HepG2 (cell line): ENCODE measurements around the gene MRPL58. TPM values are rescaled to one million over a fixed set of nuclear protein-coding genes. Genes with fewer than 3 reads are reported as not detected.

Experiments
- BRD4 ChIP-seq: sonication (generic); formaldehyde crosslinking; IDR thresholded peaks from 2 replicates; pipeline ENCODE4 v1.4.0; 2020; ENCODE audit warnings: missing genetic modification reagents
- CBFB ChIP-seq: sonication (generic); formaldehyde crosslinking; IDR thresholded peaks from 2 replicates; pipeline ENCODE4 v1.4.0; 2020; ENCODE audit warnings: missing genetic modification reagents
- DNMT3B ChIP-seq: conservative IDR thresholded peaks from 2 replicates; pipeline ENCODE4 v1.6.1; 2016; ENCODE audit warnings: missing biosample characterization, control low read depth
- DZIP1 ChIP-seq: sonication (generic); formaldehyde crosslinking; IDR thresholded peaks from 2 replicates; pipeline ENCODE4 v1.5.0; 2020; ENCODE audit warnings: mild to moderate bottlenecking, missing genetic modification reagents
- IRF2 ChIP-seq: IDR thresholded peaks from 2 replicates; pipeline ENCODE4 v1.6.1; 2018; ENCODE audit warnings: missing genetic modification reagents, missing compliant biosample characterization
- NFE2L1 ChIP-seq: sonication (generic); formaldehyde crosslinking; IDR thresholded peaks from 2 replicates; pipeline ENCODE4 v1.4.0; 2020; ENCODE audit warnings: missing genetic modification reagents, mild to moderate bottlenecking, borderline replicate concordance
- NFKB2 ChIP-seq: sonication (generic); formaldehyde crosslinking; IDR thresholded peaks from 2 replicates; pipeline ENCODE4 v1.4.0; 2020; ENCODE audit warnings: missing genetic modification reagents, borderline replicate concordance
- NR2C2 ChIP-seq: sonication (generic); formaldehyde crosslinking; IDR thresholded peaks from 2 replicates; pipeline ENCODE4 v1.4.0; 2020; ENCODE audit warnings: missing genetic modification reagents, mild to moderate bottlenecking, moderate library complexity, borderline replicate concordance
- PBX3 ChIP-seq: sonication (generic); formaldehyde crosslinking; IDR thresholded peaks from 2 replicates; pipeline ENCODE4 v1.8.1; 2023; ENCODE audit warnings: missing genetic modification reagents, inconsistent platforms, borderline replicate concordance
- POGZ ChIP-seq: sonication (generic); formaldehyde crosslinking; IDR thresholded peaks from 2 replicates; pipeline ENCODE4 v1.4.0; 2020; ENCODE audit warnings: mild to moderate bottlenecking, missing genetic modification reagents
- POLR2AphosphoS2 ChIP-seq: IDR thresholded peaks from 2 replicates; pipeline ENCODE4 v1.6.1; 2011; ENCODE audit warnings: low read depth, low read length, improper control_type of control experiment
- RAD51 ChIP-seq: fragments of 450-650 bp; IDR thresholded peaks from 2 replicates; pipeline ENCODE4 v1.6.1; 2016; ENCODE audit warnings: borderline replicate concordance
- SIN3B ChIP-seq: fragments of 150-350 bp; IDR thresholded peaks from 2 replicates; pipeline ENCODE4 v1.6.1; 2014; ENCODE audit warnings: low read length
- SRY ChIP-seq: sonication (generic); formaldehyde crosslinking; IDR thresholded peaks from 2 replicates; pipeline ENCODE4 v1.8.0; 2022; ENCODE audit warnings: mild to moderate bottlenecking, missing genetic modification reagents
- TBX2 ChIP-seq: sonication (generic); formaldehyde crosslinking; IDR thresholded peaks from 2 replicates; pipeline ENCODE4 v1.5.0; 2020; ENCODE audit warnings: missing genetic modification reagents, mild to moderate bottlenecking, borderline replicate concordance
- U2AF1 ChIP-seq: fragments of 200-400 bp; formaldehyde crosslinking; optimal IDR thresholded peaks from 2 replicates; pipeline ENCODE3; 2017; ENCODE audit warnings: mild to moderate bottlenecking, low read depth, low read length
- XBP1 ChIP-seq: sonication (generic); formaldehyde crosslinking; IDR thresholded peaks from 2 replicates; pipeline ENCODE4 v1.5.0; 2020; ENCODE audit warnings: missing genetic modification reagents
- ZBTB42 ChIP-seq: sonication (generic); formaldehyde crosslinking; IDR thresholded peaks from 2 replicates; pipeline ENCODE4 v1.5.0; 2020; ENCODE audit warnings: mild to moderate bottlenecking, missing genetic modification reagents
- ZFP36 ChIP-seq: fragments of 150-350 bp; IDR thresholded peaks from 2 replicates; pipeline ENCODE4 v1.6.1; 2018; ENCODE audit warnings: borderline replicate concordance, low read length, low read depth; ENCODE audit not compliant: partially characterized antibody
- ZNF143 ChIP-seq: sonication (generic); formaldehyde crosslinking; IDR thresholded peaks from 2 replicates; pipeline ENCODE4 v1.4.0; 2020; ENCODE audit warnings: missing genetic modification reagents
- ZNF280B ChIP-seq: sonication (generic); formaldehyde crosslinking; IDR thresholded peaks from 2 replicates; pipeline ENCODE4 v1.5.0; 2020; ENCODE audit warnings: missing genetic modification reagents, mild to moderate bottlenecking, borderline replicate concordance
- ZNF329 ChIP-seq: sonication (generic); formaldehyde crosslinking; IDR thresholded peaks from 2 replicates; pipeline ENCODE4 v1.9.0; 2021; ENCODE audit warnings: low read depth, mild to moderate bottlenecking, missing genetic modification reagents
- ZNF776 ChIP-seq: sonication (generic); formaldehyde crosslinking; IDR thresholded peaks from 2 replicates; pipeline ENCODE4 v1.4.0; 2020; ENCODE audit warnings: mild to moderate bottlenecking, missing genetic modification reagents
- polyA plus RNA-seq, 8 experiments: library from polyadenylated mRNA; depleted of rRNA in 3 of 8; stranded (reverse) in 7 of 8; unstranded in 1 of 8; fragments of >200 nt; fragmentation: Illumina TruSeq in 4 of 8; extraction: Trizol in 4 of 8; gene quantifications; 2 replicates each; pipeline versions ENCODE4 v1.2.1 to v1.2.3, GENCODE V29; 2011 to 2016; ENCODE audit warnings: low read depth in 4 of 8, missing spikeins in 1 of 8, mixed read lengths in 1 of 8; ENCODE audit not compliant: insufficient read depth in 1 of 8
- total RNA-seq, 5 experiments: library from RNA; depleted of rRNA; stranded (reverse); fragments of >200 nt; fragmentation: Illumina TruSeq; extraction: Trizol; gene quantifications; 2 replicates each; pipeline ENCODE4 v1.2.3, GENCODE V29; 2016; ENCODE audit warnings: low read depth in 1 of 5
- TF ChIP-seq, protein P1 (sequence below): sonication (generic); formaldehyde crosslinking; IDR thresholded peaks from 2 replicates; pipeline ENCODE4 v1.5.1; 2020; ENCODE audit warnings: mild to moderate bottlenecking, missing genetic modification reagents, moderate library complexity

The MRPL58 gene
- total and polyA plus RNA-seq, 2 of the 13 experiments (the other 11 are each of a cell fraction or from before 2014, with no cell fraction given), result 44.9 to 68.9 TPM

DNA sequence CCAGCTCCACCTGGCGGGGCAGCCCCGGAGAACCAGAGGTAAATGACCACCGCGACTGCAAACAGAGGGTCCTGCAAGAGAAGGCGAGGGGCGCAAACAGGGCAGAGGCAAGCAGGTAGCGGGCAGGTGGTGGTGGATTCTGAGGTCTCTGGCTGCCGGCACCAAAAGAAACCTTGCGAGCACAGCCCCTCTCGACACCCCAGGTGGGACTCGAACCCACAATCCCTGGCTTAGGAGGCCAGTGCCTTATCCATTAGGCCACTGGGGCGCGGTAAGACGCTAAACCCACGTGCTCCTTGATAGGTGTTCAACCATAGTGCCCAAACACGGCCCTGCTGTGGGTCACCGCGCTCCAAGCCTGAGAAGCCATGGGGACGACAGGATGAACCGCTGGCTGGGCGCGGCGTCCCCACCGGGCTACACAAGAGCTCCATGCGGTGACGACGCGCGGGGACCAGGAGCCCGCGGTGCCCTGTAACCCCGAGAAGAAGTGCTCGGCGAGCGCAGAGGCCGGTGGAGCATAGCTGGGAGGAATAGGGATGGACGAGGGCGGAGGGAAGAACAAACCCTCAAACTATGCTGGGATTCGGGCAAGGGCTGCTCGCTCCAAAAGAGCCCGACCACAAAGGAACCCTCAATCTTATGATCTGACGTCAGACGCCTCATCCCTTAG is 21.9 kb downstream of the MRPL58 start (continued):
- TF ChIP-seq TBX2 (CRISPR knock-in tag) (peak; percentile 64; the same call in 1 of the 2 replicates), XBP1 (CRISPR knock-in tag) (peak; percentile 43; the same call in 1 of the 2 replicates), ZNF280B (CRISPR knock-in tag) (peak; percentile 76; the same call in 1 of the 2 replicates), SRY (CRISPR knock-in tag) (no peak), DNMT3B (CRISPR knock-in tag) (peak; percentile 93; the same call in 1 of the 2 replicates), NFE2L1 (CRISPR knock-in tag) (no peak), POGZ (CRISPR knock-in tag) (no peak), NR2C2 (CRISPR knock-in tag) (peak; percentile 67), POLR2AphosphoS2 (no peak), ZFP36 (no peak), IRF2 (CRISPR knock-in tag) (peak; percentile 88), ZNF329 (CRISPR knock-in tag) (peak; percentile 28; the same call in 1 of the 2 replicates), U2AF1 (no peak), NFKB2 (peak; percentile 90; the same call in 1 of the 2 replicates), ZNF143 (CRISPR knock-in tag) (no peak; the same call in 1 of the 2 replicates), RAD51 (no peak), PBX3 (CRISPR knock-in tag) (no peak), DZIP1 (CRISPR knock-in tag) (peak; percentile 50; the same call in 1 of the 2 replicates), ZNF776 (CRISPR knock-in tag) (peak; percentile 95; the same call in 1 of the 2 replicates), ZBTB42 (CRISPR knock-in tag) (no peak; the same call in 1 of the 2 replicates), BRD4 (CRISPR knock-in tag) (peak; percentile 84), CBFB (0 out of 2 replicates have a peak, but pooled peaks have one; percentile 89), SIN3B (no peak)
- TF ChIP-seq, protein P1, sequence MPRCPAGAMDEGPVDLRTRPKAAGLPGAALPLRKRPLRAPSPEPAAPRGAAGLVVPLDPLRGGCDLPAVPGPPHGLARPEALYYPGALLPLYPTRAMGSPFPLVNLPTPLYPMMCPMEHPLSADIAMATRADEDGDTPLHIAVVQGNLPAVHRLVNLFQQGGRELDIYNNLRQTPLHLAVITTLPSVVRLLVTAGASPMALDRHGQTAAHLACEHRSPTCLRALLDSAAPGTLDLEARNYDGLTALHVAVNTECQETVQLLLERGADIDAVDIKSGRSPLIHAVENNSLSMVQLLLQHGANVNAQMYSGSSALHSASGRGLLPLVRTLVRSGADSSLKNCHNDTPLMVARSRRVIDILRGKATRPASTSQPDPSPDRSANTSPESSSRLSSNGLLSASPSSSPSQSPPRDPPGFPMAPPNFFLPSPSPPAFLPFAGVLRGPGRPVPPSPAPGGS, result no peak; the same call in none of the 2 replicates
